SJSA1 (cell line): ENCODE measurements around the gene TOMM70. TPM values are rescaled to one million over a fixed set of nuclear protein-coding genes. Genes with fewer than 3 reads are reported as not detected.
"Not testable (repeated sequence)": the region's sequence is repeated elsewhere in the genome, so short reads cannot be mapped to it uniquely, and the experiment has no call there.

Experiments used
- DNase-seq, 2 experiments: peaks; one replicate each; pipeline ENCODE4 v3.0.0-alpha.2; 2015 to 2020; ENCODE audit warnings: low spot score in 2 of 2, low read depth in 1 of 2
- H3K27ac ChIP-seq: fragments of 250-450 bp; sonication (Bioruptor Pico); 2 replicates; pipeline ENCODE4 v1.5.1; 2020; ENCODE audit warnings: mild to moderate bottlenecking, moderate library complexity
- H3K27me3 ChIP-seq: fragments of 250-450 bp; sonication (Bioruptor Pico); replicated peaks from 2 replicates; pipeline ENCODE4 v1.5.1; 2020; ENCODE audit warnings: mild to moderate bottlenecking, moderate library complexity
- H3K36me3 ChIP-seq: fragments of 250-450 bp; sonication (Bioruptor Pico); 2 replicates; pipeline ENCODE4 v1.5.1; 2020; ENCODE audit warnings: mild to moderate bottlenecking
- H3K4me1 ChIP-seq: fragments of 250-450 bp; sonication (Bioruptor Pico); replicated peaks from 2 replicates; pipeline ENCODE4 v1.6.1; 2021; ENCODE audit warnings: mild to moderate bottlenecking
- H3K4me3 ChIP-seq: fragments of 250-450 bp; sonication (Bioruptor Pico); 2 replicates; pipeline ENCODE4 v1.5.1; 2020; ENCODE audit warnings: mild to moderate bottlenecking
- H3K9me3 ChIP-seq: fragments of 250-450 bp; sonication (Bioruptor Pico); replicated peaks from 2 replicates; pipeline ENCODE4 v1.5.1; 2020; ENCODE audit warnings: mild to moderate bottlenecking
- total RNA-seq: library from RNA; depleted of rRNA; stranded (reverse); fragments of >200 nt; shearing (Covaris generic); gene quantifications from 2 replicates; pipeline ENCODE4 v1.2.3, GENCODE V29; 2014; rRNA removed

The TOMM70 gene
- 55.6 and 58.5 TPM in 2 replicates for total RNA-seq

DNA sequence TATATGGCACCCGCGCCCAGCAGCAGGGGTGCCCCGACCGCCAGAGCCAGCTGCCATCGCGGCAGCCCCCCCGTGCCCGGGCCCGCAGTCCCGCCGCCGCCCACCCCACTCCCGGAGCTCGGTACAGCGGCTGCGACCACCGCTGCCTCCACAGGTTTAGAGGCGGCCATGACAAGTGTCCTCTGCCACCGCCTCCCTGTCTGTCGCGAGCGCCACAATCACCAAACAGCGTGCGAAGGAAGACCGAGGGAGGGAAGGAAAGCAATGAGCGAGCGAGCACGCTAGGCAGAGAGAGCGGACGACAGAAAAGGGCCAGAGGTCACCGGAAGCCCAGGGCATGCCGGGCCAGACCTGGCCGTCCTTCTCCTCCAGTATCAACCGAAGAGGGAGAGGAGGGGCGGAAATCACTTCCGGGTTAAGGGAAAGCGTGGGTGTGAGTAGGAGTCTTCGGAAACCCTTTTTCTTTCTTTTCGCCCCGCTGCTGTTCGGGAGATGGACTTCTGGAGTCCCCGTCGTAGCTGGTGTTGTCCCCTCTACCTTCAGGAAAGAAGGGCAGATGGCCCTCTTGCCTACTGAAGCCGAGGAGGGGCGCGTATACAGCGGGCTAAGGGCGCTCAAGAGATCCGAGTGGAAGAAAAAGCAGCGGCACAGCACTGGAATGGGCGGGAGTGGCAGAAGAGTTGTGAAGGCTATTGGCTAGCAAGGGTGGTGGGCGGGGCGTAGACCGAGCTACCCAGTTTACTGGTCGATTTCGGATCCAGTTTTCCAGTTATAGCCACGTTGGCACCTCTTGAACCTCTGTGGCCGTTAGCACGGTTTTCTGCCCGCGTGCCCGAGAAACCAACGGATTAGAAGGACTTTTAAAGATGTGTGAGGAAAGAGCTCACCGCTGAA, at the start of gene TOMM70, which contains the start of gene LNP1:
TOMM70 (minus strand) TSS at position 310 of the 894 bp plus-strand sequence; CDS start at position 170, 140 bp downstream.
LNP1 (plus strand) TSS at position 760 of the 894 bp plus-strand sequence. CDS start 28,191 bp downstream, outside the sequence.
- Histone ChIP-seq H3K27me3 (no peaks in the 10 kb centered on the region), H3K9me3 (no peaks in the 10 kb centered on the region), H3K4me3 (peak within 1 kb of the TSS; percentile 73), H3K27ac (peak within 1 kb of the TSS; percentile 86), H3K4me1 (peaks cover 12% of the 10 kb centered on the region; the same call in 1 of the 2 replicates), H3K36me3 (peaks cover 5% of the 10 kb centered on the region; the same call in 1 of the 2 replicates)
- DNase-seq = peak; percentile 97

GRCh38 chr3:100449214-100449613, 48.3 kb upstream of the TOMM70 start:
- Histone ChIP-seq H3K36me3 (no peaks in the 10 kb centered on the region), H3K27me3 (no peaks in the 10 kb centered on the region), H3K27ac (no peak overlapping the region), H3K9me3 (no peaks in the 10 kb centered on the region), H3K4me3 (no peak overlapping the region), H3K4me1 (no peaks in the 10 kb centered on the region)
- no peak for DNase-seq

- no peaks in the 10 kb centered on the region for H3K36me3 ChIP-seq
- no peak overlapping the region for H3K27ac ChIP-seq
- no peaks in the 10 kb centered on the region for H3K9me3 ChIP-seq
- no peak overlapping the region for H3K4me3 ChIP-seq
- H3K27me3 ChIP-seq = no peaks in the 10 kb centered on the region
- DNase-seq = no peak
- no peaks in the 10 kb centered on the region for H3K4me1 ChIP-seq
Observed at GRCh38 chr3:100448079-100448478, 47.2 kb upstream of the TOMM70 start.

GRCh38 chr3:100447067-100447466, 46.2 kb upstream of the TOMM70 start:
- not testable (repeated sequence) for H3K36me3 ChIP-seq, H3K4me3 ChIP-seq, DNase-seq, H3K9me3 ChIP-seq, H3K27ac ChIP-seq, H3K4me1 ChIP-seq, H3K27me3 ChIP-seq

DNA sequence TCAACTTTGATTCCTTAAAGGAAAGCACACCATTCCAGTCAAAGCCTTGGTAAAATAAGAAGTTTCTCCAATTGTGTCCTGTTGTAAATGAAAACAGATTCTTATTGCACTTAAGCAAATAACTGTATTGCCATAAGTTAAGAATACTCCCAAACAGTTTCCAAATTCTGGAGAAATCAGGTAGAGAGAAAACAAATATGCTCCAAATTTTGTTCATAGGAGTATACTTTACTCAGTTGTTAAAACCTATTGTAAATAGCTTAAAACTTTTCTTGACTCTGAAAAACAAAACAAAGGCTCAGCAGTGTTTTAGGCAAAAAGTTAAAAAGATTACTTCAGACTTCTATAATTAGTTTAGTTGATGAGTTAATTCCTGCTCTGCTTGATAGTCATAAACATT, 42.8 kb upstream of the TOMM70 start:
- Histone ChIP-seq H3K9me3 (no peaks in the 10 kb centered on the region), H3K27ac (no peak overlapping the region), H3K4me1 (no peaks in the 10 kb centered on the region), H3K36me3 (no peaks in the 10 kb centered on the region), H3K27me3 (no peaks in the 10 kb centered on the region), H3K4me3 (no peak overlapping the region)
- no peak for DNase-seq

GRCh38 chr3:100440895-100441294, 40.0 kb upstream of the TOMM70 start:
- Histone ChIP-seq H3K27ac (no peak overlapping the region), H3K9me3 (no peaks in the 10 kb centered on the region), H3K27me3 (no peaks in the 10 kb centered on the region), H3K4me3 (no peak overlapping the region), H3K4me1 (no peaks in the 10 kb centered on the region), H3K36me3 (no peaks in the 10 kb centered on the region)
- no peak for DNase-seq

- Histone ChIP-seq H3K27me3 (no peaks in the 10 kb centered on the region), H3K4me1 (no peaks in the 10 kb centered on the region), H3K36me3 (no peaks in the 10 kb centered on the region), H3K9me3 (no peaks in the 10 kb centered on the region), H3K4me3 (no peak overlapping the region), H3K27ac (no peak overlapping the region)
- no peak for DNase-seq
Observed at GRCh38 chr3:100438623-100438974, 37.7 kb upstream of the TOMM70 start.

- DNase-seq = no peak
- Histone ChIP-seq H3K9me3 (no peaks in the 10 kb centered on the region), H3K4me1 (no peaks in the 10 kb centered on the region), H3K4me3 (no peak overlapping the region), H3K36me3 (no peaks in the 10 kb centered on the region), H3K27me3 (no peaks in the 10 kb centered on the region), H3K27ac (no peak overlapping the region)
Observed at GRCh38 chr3:100437721-100438622, 37.1 kb upstream of the TOMM70 start.

DNA sequence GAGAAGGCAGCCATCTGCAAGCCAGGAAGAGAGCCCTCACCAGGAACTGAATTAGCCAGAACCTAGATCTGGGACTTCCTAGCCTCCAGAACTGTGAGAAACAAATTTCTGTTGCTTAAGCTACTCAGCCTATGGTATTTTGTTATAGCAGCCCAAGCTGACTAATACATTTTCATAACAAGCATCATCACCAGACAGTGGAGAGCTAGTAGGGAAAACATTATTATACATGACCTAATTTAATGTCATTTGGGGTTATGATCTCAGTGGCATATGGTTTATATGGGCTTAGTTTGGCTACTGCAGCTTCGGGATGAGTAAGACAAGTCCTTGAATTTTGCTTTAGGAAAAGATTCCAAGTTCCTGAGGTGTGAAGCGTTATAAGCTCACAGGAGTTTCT, 36.1 kb upstream of the TOMM70 start:
- H3K4me3 ChIP-seq = no peak overlapping the region
- no peaks in the 10 kb centered on the region for H3K27me3 ChIP-seq
- no peak for DNase-seq
- no peaks in the 10 kb centered on the region for H3K9me3 ChIP-seq
- no peaks in the 10 kb centered on the region for H3K4me1 ChIP-seq
- H3K36me3 ChIP-seq = no peaks in the 10 kb centered on the region
- H3K27ac ChIP-seq = no peak overlapping the region

DNA sequence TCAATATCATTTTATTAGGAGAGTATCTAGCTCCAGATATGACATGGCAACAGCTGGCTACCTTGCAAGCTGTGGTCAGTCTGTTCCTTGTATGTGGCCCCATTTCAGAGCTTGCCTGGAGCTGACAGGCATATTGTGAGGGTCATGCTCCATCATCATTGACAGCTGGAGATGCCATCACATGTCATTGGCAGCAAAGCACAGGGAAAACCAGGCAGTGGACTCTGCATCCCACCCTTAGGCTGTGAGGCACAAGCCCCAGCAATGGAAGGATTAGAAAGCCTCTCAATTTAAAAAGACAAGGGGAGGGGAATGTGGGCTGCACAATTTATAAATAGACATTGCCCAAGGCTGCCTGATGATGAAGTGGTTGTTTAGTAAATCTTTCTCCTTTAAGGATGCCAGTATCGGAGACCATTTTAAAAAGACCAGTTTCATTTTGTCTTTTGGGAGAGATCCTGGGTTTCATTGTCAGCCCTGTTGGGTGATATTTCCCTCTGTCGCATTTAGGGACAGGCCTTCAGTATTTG, 28.4 kb upstream of the TOMM70 start:
- no peak for DNase-seq
- H3K36me3 ChIP-seq = no peaks in the 10 kb centered on the region
- H3K4me1 ChIP-seq = no peaks in the 10 kb centered on the region
- no peaks in the 10 kb centered on the region for H3K9me3 ChIP-seq
- no peaks in the 10 kb centered on the region for H3K27me3 ChIP-seq
- no peak overlapping the region for H3K4me3 ChIP-seq
- H3K27ac ChIP-seq = no peak overlapping the region

DNA sequence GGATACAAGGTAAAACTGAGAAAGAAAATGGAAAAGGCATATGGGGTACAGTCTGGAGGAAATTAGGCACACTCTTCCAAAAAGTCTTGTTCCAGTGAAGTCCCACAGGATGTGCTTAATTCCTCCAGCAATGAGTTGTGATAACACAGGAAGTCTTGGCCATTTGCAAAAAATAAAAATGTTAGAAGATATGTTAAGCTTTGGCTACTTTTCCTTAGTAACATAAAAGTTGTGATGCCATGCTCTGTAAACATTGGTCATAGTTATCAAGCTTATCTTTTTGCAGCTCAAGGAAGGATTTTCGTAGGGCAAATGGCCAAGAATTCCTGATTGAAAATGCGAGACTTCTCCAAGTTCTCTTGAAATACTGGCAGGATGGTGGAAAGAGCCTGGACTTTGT, 26.8 kb upstream of the TOMM70 start:
- no peaks in the 10 kb centered on the region for H3K27me3 ChIP-seq
- H3K4me1 ChIP-seq = no peaks in the 10 kb centered on the region
- no peak overlapping the region for H3K4me3 ChIP-seq
- no peaks in the 10 kb centered on the region for H3K36me3 ChIP-seq
- no peak for DNase-seq
- H3K27ac ChIP-seq = no peak overlapping the region
- no peaks in the 10 kb centered on the region for H3K9me3 ChIP-seq

GRCh38 chr3:100426067-100426682, 25.3 kb upstream of the TOMM70 start:
- H3K9me3 ChIP-seq = no peaks in the 10 kb centered on the region
- H3K36me3 ChIP-seq = no peaks in the 10 kb centered on the region
- no peak overlapping the region for H3K27ac ChIP-seq
- DNase-seq = no peak
- H3K4me1 ChIP-seq = no peaks in the 10 kb centered on the region
- no peak overlapping the region for H3K4me3 ChIP-seq
- no peaks in the 10 kb centered on the region for H3K27me3 ChIP-seq

DNA sequence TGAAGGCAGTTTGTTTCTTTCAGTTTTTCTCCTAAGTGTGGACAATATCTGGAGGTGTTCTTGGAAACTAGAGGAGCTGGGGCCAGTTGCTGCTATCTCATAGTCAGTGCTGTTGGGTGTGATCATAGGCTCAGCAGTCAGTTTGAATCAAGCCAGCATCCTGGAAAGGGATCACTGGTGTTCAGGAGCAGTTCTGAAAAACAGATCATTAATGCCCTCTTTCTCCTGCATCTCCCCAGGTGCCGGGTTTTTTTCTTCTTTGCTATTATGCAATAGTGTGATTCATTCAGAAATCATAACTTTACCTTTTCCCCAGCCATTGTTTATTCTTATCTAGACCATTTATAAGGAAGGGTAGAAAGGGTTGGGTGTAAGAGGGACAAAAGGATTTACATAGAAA, 24.4 kb upstream of the TOMM70 start:
- no peaks in the 10 kb centered on the region for H3K27me3 ChIP-seq
- no peak for DNase-seq
- H3K4me1 ChIP-seq = no peaks in the 10 kb centered on the region
- no peak overlapping the region for H3K27ac ChIP-seq
- H3K9me3 ChIP-seq = no peaks in the 10 kb centered on the region
- H3K36me3 ChIP-seq = no peaks in the 10 kb centered on the region
- no peak overlapping the region for H3K4me3 ChIP-seq
